ENCODE measurements around the gene GAB1. TPM values are rescaled to one million over a fixed set of nuclear protein-coding genes. Genes with fewer than 3 reads are reported as not detected.
A peak's percentile ranks its signal among the peaks of the same experiment; 100 is the strongest.

Gene GAB1
- total RNA-seq, 1 donor from 2014 or later, result 14.9 TPM

DNA sequence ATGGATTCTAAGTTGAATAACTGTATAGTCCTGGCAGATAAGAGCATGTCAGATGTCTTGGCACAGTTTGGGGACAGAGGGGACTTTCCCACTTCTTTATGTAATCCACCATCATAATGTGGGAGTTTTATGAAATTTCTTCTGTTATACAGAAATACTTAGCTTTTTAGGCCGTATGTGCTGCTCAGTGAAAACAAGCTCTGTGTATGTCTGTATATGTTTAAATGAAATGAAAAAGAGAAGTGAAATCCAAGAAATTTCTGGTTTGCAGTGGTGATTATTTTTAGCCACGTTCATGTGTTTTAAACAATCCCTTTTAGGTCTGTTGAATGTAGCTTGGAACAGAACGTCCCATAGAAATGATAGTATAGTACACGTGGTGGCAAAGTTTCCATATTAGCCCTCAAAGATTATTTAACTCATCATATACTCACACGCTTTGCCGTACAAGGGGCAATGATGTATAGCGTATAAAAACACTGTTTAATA is 41.0 kb downstream of the GAB1 start:
- DNase-seq (ENCODE audit: low read depth), result no peak
- TF ChIP-seq, protein P1, sequence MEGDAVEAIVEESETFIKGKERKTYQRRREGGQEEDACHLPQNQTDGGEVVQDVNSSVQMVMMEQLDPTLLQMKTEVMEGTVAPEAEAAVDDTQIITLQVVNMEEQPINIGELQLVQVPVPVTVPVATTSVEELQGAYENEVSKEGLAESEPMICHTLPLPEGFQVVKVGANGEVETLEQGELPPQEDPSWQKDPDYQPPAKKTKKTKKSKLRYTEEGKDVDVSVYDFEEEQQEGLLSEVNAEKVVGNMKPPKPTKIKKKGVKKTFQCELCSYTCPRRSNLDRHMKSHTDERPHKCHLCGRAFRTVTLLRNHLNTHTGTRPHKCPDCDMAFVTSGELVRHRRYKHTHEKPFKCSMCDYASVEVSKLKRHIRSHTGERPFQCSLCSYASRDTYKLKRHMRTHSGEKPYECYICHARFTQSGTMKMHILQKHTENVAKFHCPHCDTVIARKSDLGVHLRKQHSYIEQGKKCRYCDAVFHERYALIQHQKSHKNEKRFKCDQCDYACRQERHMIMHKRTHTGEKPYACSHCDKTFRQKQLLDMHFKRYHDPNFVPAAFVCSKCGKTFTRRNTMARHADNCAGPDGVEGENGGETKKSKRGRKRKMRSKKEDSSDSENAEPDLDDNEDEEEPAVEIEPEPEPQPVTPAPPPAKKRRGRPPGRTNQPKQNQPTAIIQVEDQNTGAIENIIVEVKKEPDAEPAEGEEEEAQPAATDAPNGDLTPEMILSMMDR (IDR thresholded peaks at IDR 0.05; ENCODE audit: insufficient read depth, low read length, poor library complexity, severe bottlenecking), result no peak
- no peaks in the 10 kb centered on the region for H3K36me3 ChIP-seq (ENCODE audit: control insufficient read depth, insufficient read depth, low read length)
- H3K4me3 ChIP-seq (ENCODE audit: low read depth, low read length), result no peak overlapping the region
- no peaks in the 10 kb centered on the region for H3K27me3 ChIP-seq (ENCODE audit: control insufficient read depth, insufficient read depth, low read length)

DNA sequence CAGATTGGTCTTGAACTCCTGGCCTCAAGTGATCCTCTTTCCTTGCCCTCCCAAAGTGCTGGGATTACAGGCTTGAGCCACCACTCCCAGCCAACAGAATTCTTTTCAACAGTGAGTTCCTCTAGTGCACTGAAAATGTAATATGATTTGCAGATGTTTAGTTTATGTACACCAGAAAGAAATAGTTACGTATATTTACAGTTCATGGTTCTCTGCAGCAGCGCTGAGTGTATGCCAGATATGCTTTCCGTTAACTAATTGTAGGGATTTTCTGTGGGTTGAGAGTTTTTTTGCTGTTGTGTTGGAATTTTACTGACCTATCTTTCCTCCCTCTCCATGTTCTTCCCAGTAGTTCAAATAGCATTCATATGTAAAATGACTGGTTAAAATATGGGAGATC is 44.0 kb downstream of the GAB1 start:
- Histone ChIP-seq H3K27me3 (ENCODE audit: control insufficient read depth, insufficient read depth, low read length) (no peaks in the 10 kb centered on the region), H3K36me3 (ENCODE audit: control insufficient read depth, insufficient read depth, low read length) (no peaks in the 10 kb centered on the region), H3K4me3 (ENCODE audit: low read depth, low read length) (no peak overlapping the region)
- no peak for DNase-seq (ENCODE audit: low read depth)
- TF ChIP-seq, protein P1 (IDR thresholded peaks at IDR 0.05; ENCODE audit: insufficient read depth, low read length, poor library complexity, severe bottlenecking), result no peak

DNA sequence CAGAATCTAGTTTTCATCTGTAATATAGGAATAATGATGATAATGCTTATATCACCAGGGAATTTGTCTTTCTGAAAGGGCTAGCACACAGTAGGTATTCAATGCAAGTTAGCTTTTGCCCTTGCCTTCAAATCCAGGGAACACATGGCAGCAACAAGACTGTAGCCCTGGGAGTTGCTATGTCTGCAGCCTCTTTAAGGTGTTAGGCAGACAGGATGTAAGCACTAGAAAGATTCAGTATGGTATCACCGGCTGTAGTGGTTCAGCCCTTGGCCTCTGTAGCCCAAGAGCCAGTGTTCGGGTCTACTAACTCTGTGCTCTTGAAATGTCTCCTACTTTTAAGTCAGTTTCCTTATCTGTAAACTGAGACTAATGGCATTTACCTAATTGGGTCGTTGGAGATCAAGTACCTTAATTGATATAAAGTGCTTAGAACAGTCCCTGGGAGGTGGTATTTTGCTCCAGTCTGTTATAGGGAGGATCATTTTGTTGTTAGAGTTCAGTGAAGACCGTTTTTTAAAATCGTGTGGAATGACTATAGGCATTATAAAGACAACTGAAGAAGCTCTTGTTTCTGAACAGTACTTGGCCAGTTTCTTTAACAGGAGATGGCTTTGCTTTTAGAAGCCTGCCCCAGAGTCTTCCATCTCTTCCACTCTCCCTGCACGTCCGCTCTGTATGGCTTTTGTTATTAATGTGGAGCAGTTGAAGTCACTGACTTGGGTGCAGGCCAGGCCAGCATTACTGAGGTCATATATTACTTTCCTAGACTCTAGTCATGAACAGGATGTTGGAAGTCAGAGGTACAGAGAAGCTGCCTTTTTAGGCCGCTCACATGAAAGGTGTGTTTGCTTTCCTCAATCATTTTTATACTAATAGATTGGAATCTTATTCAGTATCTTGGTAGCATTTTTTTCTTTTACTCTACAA is 44.8 kb downstream of the GAB1 start:
- Histone ChIP-seq H3K27me3 (ENCODE audit: control insufficient read depth, insufficient read depth, low read length) (no peaks in the 10 kb centered on the region), H3K36me3 (ENCODE audit: control insufficient read depth, insufficient read depth, low read length) (no peaks in the 10 kb centered on the region), H3K4me3 (ENCODE audit: low read depth, low read length) (no peak overlapping the region)
- DNase-seq (ENCODE audit: low read depth), result peak; percentile 39
- TF ChIP-seq, protein P1 (IDR thresholded peaks at IDR 0.05; ENCODE audit: insufficient read depth, low read length, poor library complexity, severe bottlenecking), result no peak

DNA sequence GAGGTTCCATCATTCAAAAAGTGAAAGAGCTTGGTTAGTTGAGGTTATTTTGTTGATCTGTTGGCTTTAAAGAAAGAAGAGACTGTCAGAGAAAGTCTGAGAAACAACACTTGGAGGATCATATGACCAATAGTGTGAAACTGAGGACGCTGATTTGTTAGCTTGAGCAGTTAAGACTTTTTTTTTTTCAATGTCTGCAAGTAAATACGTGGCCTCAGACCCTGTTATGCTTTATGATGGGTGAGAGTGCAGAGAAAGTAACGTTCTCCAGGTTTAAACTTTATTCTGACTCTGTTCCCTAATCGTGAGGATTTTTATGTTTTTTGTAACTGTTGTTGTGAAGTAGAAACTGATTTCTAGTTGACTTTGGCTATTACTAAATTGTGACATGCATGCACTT is 45.9 kb downstream of the GAB1 start:
- no peak overlapping the region for H3K4me3 ChIP-seq (ENCODE audit: low read depth, low read length)
- TF ChIP-seq, protein P1 (IDR thresholded peaks at IDR 0.05; ENCODE audit: insufficient read depth, low read length, poor library complexity, severe bottlenecking), result no peak
- no peaks in the 10 kb centered on the region for H3K36me3 ChIP-seq (ENCODE audit: control insufficient read depth, insufficient read depth, low read length)
- no peak for DNase-seq (ENCODE audit: low read depth)
- no peaks in the 10 kb centered on the region for H3K27me3 ChIP-seq (ENCODE audit: control insufficient read depth, insufficient read depth, low read length)

DNA sequence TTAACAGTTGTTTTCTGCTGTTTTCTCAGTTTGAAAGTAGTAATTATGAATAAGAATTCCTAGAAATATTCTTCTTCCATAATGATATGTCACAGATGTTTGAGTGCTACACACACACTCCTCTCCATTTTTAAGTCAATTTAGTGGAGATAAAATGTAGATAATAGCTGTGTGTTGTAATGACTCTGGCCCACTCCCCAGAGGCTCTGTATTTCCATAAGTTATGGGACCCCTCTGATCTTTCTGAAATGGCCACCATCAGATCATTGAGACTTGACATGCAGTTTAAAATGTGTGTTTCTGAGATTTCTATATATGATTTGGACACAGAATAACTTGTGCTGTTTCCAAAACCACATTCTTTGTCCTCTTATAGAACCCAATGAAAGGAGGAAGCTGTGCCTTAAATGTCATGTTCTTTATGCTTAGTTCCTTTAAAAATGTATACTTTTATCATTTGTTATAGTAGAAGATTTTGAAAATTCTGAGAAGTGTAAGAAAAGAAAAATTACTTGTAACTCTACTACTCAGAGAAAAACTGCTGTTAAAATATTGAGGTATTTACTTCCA is 46.4 kb downstream of the GAB1 start:
- no peak overlapping the region for H3K4me3 ChIP-seq (ENCODE audit: low read depth, low read length)

More for the DNA sequence above, 46.4 kb downstream of the GAB1 start:
- TF ChIP-seq, protein P1 (IDR thresholded peaks at IDR 0.05; ENCODE audit: insufficient read depth, low read length, poor library complexity, severe bottlenecking), result no peak
- no peaks in the 10 kb centered on the region for H3K27me3 ChIP-seq (ENCODE audit: control insufficient read depth, insufficient read depth, low read length)
- H3K36me3 ChIP-seq (ENCODE audit: control insufficient read depth, insufficient read depth, low read length), result no peaks in the 10 kb centered on the region
- no peak for DNase-seq (ENCODE audit: low read depth)

All from kidney epithelial cell (primary cell).